Thymus (tissue), 11 donors: ENCODE data around the gene IFNA7. TPM values are rescaled to one million over a fixed set of nuclear protein-coding genes. Genes with fewer than 3 reads are reported as not detected.
A peak's percentile ranks its signal among the peaks of the same experiment; 100 is the strongest.

Source experiments
- DNase-seq, 9 donors: peaks; one replicate each; pipeline ENCODE4 v3.0.0-alpha.2; 2013; ENCODE audit warnings: low spot score in 9 of 9, low read depth in 6 of 9, missing footprints in 1 of 9
- H3K27ac ChIP-seq, 2 donors: one replicate each; pipeline ENCODE4 v1.5.1; 2013; ENCODE audit warnings: control low read depth in 1 of 2, low read depth in 1 of 2, low read length in 1 of 2, mild to moderate bottlenecking in 1 of 2, moderate library complexity in 1 of 2
- H3K27me3 ChIP-seq, 2 donors: one replicate each; pipeline ENCODE4 v1.5.1; 2013; ENCODE audit warnings: low read length in 1 of 2; ENCODE audit not compliant: control insufficient read depth in 2 of 2, insufficient read depth in 1 of 2
- H3K36me3 ChIP-seq, 2 donors: one replicate each; pipeline ENCODE4 v1.5.1; 2013; ENCODE audit warnings: low read length in 1 of 2, mild to moderate bottlenecking in 1 of 2, moderate library complexity in 1 of 2; ENCODE audit not compliant: control insufficient read depth in 2 of 2, insufficient read depth in 2 of 2
- H3K4me1 ChIP-seq, 2 donors: one replicate each; pipeline ENCODE4 v1.5.1; 2013; ENCODE audit warnings: low read length in 2 of 2; ENCODE audit not compliant: control insufficient read depth in 2 of 2, insufficient read depth in 2 of 2
- H3K4me3 ChIP-seq, 2 donors: one replicate each; pipeline ENCODE4 v1.5.1; 2013; ENCODE audit warnings: low read length in 2 of 2, control low read depth in 1 of 2, mild to moderate bottlenecking in 1 of 2
- H3K9me3 ChIP-seq, 2 donors: one replicate each; pipeline ENCODE4 v1.5.1; 2013; ENCODE audit warnings: low read length in 1 of 2, mild to moderate bottlenecking in 1 of 2; ENCODE audit not compliant: control insufficient read depth in 2 of 2, insufficient read depth in 1 of 2
- WGBS: extraction: QIAGEN DNeasy Blood & Tissue Kit; methylation state at CpG from one replicate; pipeline ENCODE4 v1.1.7; 2013; 5-methylcytosine and 5-hydroxymethylcytosine counted together
- polyA plus RNA-seq: library from polyadenylated mRNA; stranded (reverse); fragments of 200-250 nt; gene quantifications from one replicate; pipeline ENCODE4 v1.2.3, GENCODE V29; 2013
- total RNA-seq: library from RNA; stranded (reverse); fragments of 120-200 nt; gene quantifications from one replicate; pipeline ENCODE4 v1.2.4, GENCODE V29; 2013
- donor health status: healthy.

IFNA7 gene
- total and polyA plus RNA-seq, 2 donors = not detected

DNA sequence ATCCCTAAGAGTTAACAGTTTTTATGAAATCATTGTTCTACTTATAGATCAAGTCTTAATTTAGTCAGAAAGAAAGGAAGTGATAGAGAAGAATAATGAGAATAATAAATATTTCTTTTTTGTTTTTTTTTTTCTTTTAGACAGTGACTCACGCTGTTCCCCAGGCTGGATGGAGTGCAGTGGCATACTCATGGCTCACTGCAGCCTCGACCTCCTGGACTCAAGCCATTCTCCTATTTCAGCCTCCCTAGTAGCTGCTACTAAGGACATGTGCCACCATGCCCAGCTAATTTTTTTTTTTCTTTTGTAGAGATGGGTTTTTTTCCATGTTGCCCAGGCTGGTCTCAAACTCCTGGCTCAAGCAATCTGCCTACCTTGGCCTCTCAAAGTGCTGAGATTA is 46.5 kb downstream of the IFNA7 start:
- Histone ChIP-seq H3K27ac (no peak overlapping the region), H3K4me3 (no peak overlapping the region), H3K4me1 (no peaks in the 10 kb centered on the region), H3K27me3 (no peaks in the 10 kb centered on the region), H3K36me3 (no peaks in the 10 kb centered on the region), H3K9me3 (no peaks in the 10 kb centered on the region)
- 89% methylated on average over 2 of the region's 2 CpGs for WGBS
- DNase-seq = no peak

DNA sequence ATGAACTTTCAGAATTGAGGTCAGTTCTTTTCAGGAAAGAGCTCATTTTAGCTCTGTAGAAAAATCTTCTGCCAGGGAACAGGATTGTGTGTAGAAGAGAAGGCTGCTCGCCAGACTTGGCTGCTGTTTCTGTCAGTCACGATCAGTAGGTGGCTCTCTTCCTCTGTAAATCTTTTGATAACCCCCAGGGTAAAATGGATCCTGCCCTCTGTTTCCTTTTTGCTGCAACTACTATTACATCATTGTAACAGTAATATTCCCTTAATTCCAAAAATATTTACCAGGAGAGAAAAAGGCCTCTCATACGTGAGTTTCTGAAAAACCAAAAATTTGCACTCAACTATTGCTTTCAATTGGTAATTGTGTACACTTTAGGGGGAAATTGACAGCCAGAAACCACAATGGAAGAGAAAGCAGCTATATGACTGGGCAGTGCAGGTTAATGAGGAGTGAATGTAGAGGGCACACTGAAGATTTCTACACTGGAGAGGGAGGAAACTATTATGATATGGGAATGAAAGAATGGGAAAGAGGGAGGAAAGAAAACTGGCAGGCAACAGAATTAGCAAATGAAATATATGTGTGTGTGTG is 47.9 kb downstream of the IFNA7 start:
- Histone ChIP-seq H3K27me3 (no peaks in the 10 kb centered on the region), H3K27ac (no peak overlapping the region), H3K36me3 (no peaks in the 10 kb centered on the region), H3K4me3 (no peak overlapping the region), H3K9me3 (no peaks in the 10 kb centered on the region), H3K4me1 (no peaks in the 10 kb centered on the region)
- DNase-seq = peak in 4 of 9 donors; percentile 8 to 50 (median 16)
- 33% methylated on average over 3 of the region's 3 CpGs for WGBS

GRCh38 chr9:21153336-21154017 is 48.5 kb downstream of the IFNA7 start:
- DNase-seq = no peak
- Histone ChIP-seq H3K9me3 (no peaks in the 10 kb centered on the region), H3K4me3 (no peak overlapping the region), H3K27me3 (no peaks in the 10 kb centered on the region), H3K27ac (no peak overlapping the region), H3K4me1 (no peaks in the 10 kb centered on the region), H3K36me3 (no peaks in the 10 kb centered on the region)
- WGBS = 67% methylated on average over 3 of the region's 3 CpGs

Other genes with a start within 250 kb of the IFNA7 start
- 6.2 TPM for gene HACD4, start 170.6 kb downstream of the IFNA7 start, total RNA-seq
- 5.2 TPM for gene HACD4, start 170.6 kb downstream of the IFNA7 start, polyA plus RNA-seq
- 0.05 TPM for gene IFNB1, start 124.3 kb downstream of the IFNA7 start, total RNA-seq
- gene IFNB1, start 124.3 kb downstream of the IFNA7 start, polyA plus RNA-seq = 0.11 TPM
- gene IFNW1, start 60.4 kb downstream of the IFNA7 start, total RNA-seq = not detected
- not detected for gene IFNW1, start 60.4 kb downstream of the IFNA7 start, polyA plus RNA-seq
- not detected for gene IFNA21, start 35.5 kb downstream of the IFNA7 start, total RNA-seq
- gene IFNA21, start 35.5 kb downstream of the IFNA7 start, polyA plus RNA-seq = 0.02 TPM
- not detected for gene IFNA4, start 14.6 kb downstream of the IFNA7 start, total RNA-seq
- not detected for gene IFNA4, start 14.6 kb downstream of the IFNA7 start, polyA plus RNA-seq
- not detected for gene IFNA10, start 4.9 kb upstream of the IFNA7 start, total RNA-seq
- gene IFNA10, start 4.9 kb upstream of the IFNA7 start, polyA plus RNA-seq = not detected
- gene IFNA16, start 15.1 kb upstream of the IFNA7 start, total RNA-seq = not detected
- not detected for gene IFNA16, start 15.1 kb upstream of the IFNA7 start, polyA plus RNA-seq
- not detected for gene IFNA17, start 26.0 kb upstream of the IFNA7 start, total RNA-seq
- not detected for gene IFNA17, start 26.0 kb upstream of the IFNA7 start, polyA plus RNA-seq
- not detected for gene IFNA14, start 37.8 kb upstream of the IFNA7 start, total RNA-seq
- not detected for gene IFNA14, start 37.8 kb upstream of the IFNA7 start, polyA plus RNA-seq
- not detected for gene IFNA5, start 103.1 kb upstream of the IFNA7 start, total RNA-seq
- not detected for gene IFNA5, start 103.1 kb upstream of the IFNA7 start, polyA plus RNA-seq
- gene KLHL9, start 133.2 kb upstream of the IFNA7 start, total RNA-seq = 24.8 TPM
- 14.4 TPM for gene KLHL9, start 133.2 kb upstream of the IFNA7 start, polyA plus RNA-seq
- gene IFNA6, start 148.7 kb upstream of the IFNA7 start, total RNA-seq = not detected
- not detected for gene IFNA6, start 148.7 kb upstream of the IFNA7 start, polyA plus RNA-seq
- gene IFNA13, start 165.9 kb upstream of the IFNA7 start, total RNA-seq = not detected
- 0.02 TPM for gene IFNA13, start 165.9 kb upstream of the IFNA7 start, polyA plus RNA-seq
- not detected for gene IFNA2, start 183.2 kb upstream of the IFNA7 start, total RNA-seq
- not detected for gene IFNA2, start 183.2 kb upstream of the IFNA7 start, polyA plus RNA-seq
- not detected for gene IFNA8, start 206.9 kb upstream of the IFNA7 start, total RNA-seq
- gene IFNA8, start 206.9 kb upstream of the IFNA7 start, polyA plus RNA-seq = not detected
- gene IFNA1, start 238.2 kb upstream of the IFNA7 start, total RNA-seq = not detected
- gene IFNA1, start 238.2 kb upstream of the IFNA7 start, polyA plus RNA-seq = 0.05 TPM